RWPE1 (cell line): Measurements from ENCODE around the gene GRID2.

ENCODE experiments used
- CTCF ChIA-PET: fragments of 350-600 bp; sonication (Branson Sonifier 250); formaldehyde crosslinking; extraction: SDS; loops from one replicate; lab custom pipeline; 2021; lab: Yijun Ruan, JAX
- POLR2A ChIA-PET: fragments of 400-600 bp; formaldehyde crosslinking; extraction: SDS; loops from one replicate; lab custom pipeline; 2020; ENCODE audit warnings: antibody characterized with exemption; ENCODE audit not compliant: low non-redundant PET; lab: Yijun Ruan, JAX
- DNase-seq: peaks from one replicate; pipeline ENCODE4 v3.0.0; 2012; ENCODE audit warnings: low spot score
- H3K27ac ChIP-seq: fragments of 450-650 bp; 2 replicates; pipeline ENCODE4 v1.5.1; 2017
- TF ChIP-seq, protein P1 (sequence below): fragments of 450-650 bp; conservative IDR thresholded peaks from 2 replicates; pipeline ENCODE4 v1.5.1; 2017; ENCODE audit warnings: low read depth, mild to moderate bottlenecking

GRID2 gene

DNA sequence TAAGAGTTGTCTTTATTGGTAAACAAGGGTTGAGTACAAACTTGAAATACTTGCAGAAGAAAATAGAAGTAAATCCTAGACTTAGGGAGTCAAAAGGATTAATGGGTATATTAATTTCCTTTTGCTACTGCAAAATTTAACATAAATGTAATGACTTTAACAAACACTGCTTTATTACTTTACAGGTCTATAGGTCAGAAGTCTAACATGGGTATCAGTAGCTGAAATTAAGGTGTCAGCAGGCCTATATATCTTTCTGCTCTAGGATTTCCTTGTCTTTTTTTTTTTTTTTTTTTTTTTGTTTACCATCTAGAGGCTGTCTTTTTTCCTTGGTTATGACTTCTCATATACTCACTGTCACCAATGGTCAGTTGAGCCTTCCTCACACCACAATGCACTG lies 220.4 kb downstream of the GRID2 start:
- CTCF ChIA-PET: no interaction called here
- TF ChIP-seq, protein P1, sequence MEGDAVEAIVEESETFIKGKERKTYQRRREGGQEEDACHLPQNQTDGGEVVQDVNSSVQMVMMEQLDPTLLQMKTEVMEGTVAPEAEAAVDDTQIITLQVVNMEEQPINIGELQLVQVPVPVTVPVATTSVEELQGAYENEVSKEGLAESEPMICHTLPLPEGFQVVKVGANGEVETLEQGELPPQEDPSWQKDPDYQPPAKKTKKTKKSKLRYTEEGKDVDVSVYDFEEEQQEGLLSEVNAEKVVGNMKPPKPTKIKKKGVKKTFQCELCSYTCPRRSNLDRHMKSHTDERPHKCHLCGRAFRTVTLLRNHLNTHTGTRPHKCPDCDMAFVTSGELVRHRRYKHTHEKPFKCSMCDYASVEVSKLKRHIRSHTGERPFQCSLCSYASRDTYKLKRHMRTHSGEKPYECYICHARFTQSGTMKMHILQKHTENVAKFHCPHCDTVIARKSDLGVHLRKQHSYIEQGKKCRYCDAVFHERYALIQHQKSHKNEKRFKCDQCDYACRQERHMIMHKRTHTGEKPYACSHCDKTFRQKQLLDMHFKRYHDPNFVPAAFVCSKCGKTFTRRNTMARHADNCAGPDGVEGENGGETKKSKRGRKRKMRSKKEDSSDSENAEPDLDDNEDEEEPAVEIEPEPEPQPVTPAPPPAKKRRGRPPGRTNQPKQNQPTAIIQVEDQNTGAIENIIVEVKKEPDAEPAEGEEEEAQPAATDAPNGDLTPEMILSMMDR: no peak
- POLR2A ChIA-PET: no interaction called here
- no peak for DNase-seq
- H3K27ac ChIP-seq: no peak overlapping the region

DNA sequence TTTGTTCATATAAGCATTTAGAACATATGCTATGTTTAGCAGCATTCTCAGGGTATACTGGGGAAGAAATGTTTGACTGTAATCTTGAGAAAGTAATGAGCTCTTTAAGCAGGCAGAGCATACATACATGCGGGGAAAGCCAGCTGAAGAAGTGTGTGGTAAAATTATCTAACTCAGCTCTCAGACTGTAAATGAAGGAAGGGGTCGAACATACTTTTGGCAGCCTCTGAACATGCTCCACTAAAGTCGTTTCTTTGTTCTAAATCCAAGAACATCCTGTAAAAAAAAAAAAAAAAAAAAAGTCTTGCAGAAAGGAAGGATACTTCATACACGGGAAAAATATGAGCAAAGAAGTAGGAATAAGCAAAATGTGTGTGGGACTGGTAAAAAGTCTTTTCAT lies 224.8 kb downstream of the GRID2 start:
- TF ChIP-seq, protein P1: no peak
- no peak overlapping the region for H3K27ac ChIP-seq
- POLR2A ChIA-PET: interaction anchor here (0.7 kb wide), 1 partner anchor 36 kb away, joined by 4 read pairs; no protein-coding TSS in a partner anchor
- no peak for DNase-seq
- CTCF ChIA-PET: no interaction called here

DNA sequence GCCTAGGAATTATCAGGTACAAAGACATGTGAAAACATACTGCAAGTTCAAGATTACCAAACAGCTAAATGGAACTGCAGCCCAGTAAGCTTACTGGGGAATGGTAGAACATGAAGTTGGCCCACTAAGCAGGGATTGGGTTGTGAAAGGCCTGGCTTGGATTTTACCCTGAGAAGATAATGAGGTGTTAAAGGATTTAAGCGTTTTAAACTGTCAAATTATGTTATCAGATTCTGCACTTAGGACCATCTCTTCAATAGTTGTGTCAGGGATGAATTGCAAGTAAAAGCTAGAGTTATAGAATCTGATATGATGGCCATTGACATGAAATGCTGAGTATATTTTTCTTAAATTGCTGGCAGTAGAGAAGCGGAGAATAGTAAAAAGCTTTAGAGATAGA lies 225.7 kb downstream of the GRID2 start:
- POLR2A ChIA-PET: no interaction called here
- no peak for DNase-seq
- no peak overlapping the region for H3K27ac ChIP-seq
- TF ChIP-seq, protein P1: no peak
- CTCF ChIA-PET: no interaction called here

DNA sequence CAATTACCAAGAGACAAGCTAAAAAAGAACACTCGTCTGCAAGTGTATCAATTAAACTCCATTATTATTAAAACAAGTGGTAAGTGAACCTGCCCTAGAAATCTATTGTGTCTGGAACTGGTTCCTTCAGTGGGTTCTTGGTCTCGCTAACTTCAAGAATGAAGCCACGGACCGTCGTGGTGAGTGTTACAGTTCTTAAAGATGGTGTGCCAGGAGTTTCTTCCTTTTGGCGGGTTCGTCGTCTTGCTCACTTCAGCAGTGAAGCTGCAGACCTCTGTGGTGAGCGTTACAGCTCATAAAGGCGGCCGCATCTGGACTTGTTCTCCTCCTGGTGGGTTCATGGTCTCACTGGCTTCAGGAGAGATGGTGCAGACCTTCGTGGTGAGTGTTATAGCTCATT lies 231.8 kb downstream of the GRID2 start:
- ChIA-PET POLR2A (no interaction called here), CTCF (interaction anchor here (0.6 kb wide), 1 partner anchor 47 kb away, joined by 3 read pairs; no protein-coding TSS in a partner anchor)
- H3K27ac ChIP-seq: no peak overlapping the region
- DNase-seq: no peak
- TF ChIP-seq, protein P1: no peak

DNA sequence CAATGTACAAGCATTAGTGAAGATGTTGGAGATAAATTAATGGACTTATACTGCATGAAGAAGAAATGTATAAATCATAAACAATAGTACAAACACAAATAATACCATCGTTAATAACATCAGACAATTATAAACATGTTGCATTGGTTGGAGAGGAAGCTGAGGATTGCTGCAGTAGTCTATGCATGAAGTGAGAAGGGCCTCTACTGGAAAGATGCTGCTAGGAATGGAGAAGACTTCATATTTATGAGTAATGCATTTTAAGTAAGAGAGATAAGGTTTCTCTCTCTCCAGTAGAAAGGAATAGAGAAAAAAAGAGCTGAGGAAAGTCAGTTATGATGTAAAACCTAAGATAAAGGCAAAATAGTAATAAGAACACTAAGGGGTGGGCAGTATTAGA lies 247.8 kb downstream of the GRID2 start:
- POLR2A ChIA-PET: no interaction called here
- no peak overlapping the region for H3K27ac ChIP-seq
- no peak for DNase-seq
- CTCF ChIA-PET: no interaction called here
- TF ChIP-seq, protein P1: no peak

DNA sequence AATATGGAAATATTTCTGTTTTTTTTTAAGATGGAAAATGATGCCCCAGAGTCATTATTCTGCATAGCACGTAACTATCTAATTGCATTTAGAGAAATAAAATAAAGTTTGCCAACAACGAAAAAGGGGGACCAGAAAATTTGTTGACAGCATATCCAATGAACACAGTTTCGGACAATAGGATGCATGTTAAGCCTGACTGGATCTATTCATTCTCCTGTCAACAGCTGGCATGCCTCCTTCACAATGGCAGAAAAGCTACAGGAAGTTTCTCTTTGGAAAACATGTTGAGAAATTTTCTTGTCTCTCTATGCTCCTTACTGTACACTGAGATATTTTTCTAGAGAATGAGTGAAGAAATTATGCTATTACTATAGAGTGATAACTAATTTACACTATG lies 262.5 kb downstream of the GRID2 start:
- DNase-seq: no peak
- no peak overlapping the region for H3K27ac ChIP-seq
- ChIA-PET CTCF (no interaction called here), POLR2A (no interaction called here)
- TF ChIP-seq, protein P1: no peak
